Brain microvascular endothelial cell (primary cell): ENCODE data around the gene C2orf66.

Experiments
- DNase-seq: peaks from one replicate; pipeline ENCODE4 v3.0.0-alpha.2; 2020
- H3K27ac ChIP-seq: fragments of 250-450 bp; sonication (Bioruptor Pico); 2 replicates; pipeline ENCODE4 v1.5.1; 2020; ENCODE audit warnings: mild to moderate bottlenecking, moderate library complexity
- H3K27me3 ChIP-seq: fragments of 250-450 bp; sonication (Bioruptor Pico); replicated peaks from 2 replicates; pipeline ENCODE4 v1.5.1; 2020; ENCODE audit warnings: mild to moderate bottlenecking
- H3K36me3 ChIP-seq: fragments of 250-450 bp; sonication (Bioruptor Pico); replicated peaks from 2 replicates; pipeline ENCODE4 v1.5.1; 2020; ENCODE audit warnings: mild to moderate bottlenecking
- H3K4me3 ChIP-seq: 2 replicates; pipeline ENCODE4 v1.5.1; 2011; ENCODE audit warnings: low read depth, mild to moderate bottlenecking, control low read depth, low read length, moderate library complexity
- in situ Hi-C: cut with HindIII; loops from 2 replicates; pipeline ENCODE4 v1.10.0; 2017; ENCODE audit warnings: low sequenced_read_pairs, low pct_ligation_motif_present
- TF ChIP-seq, protein P1 (sequence below): IDR thresholded peaks from 2 replicates; pipeline ENCODE4 v1.5.1; 2011; ENCODE audit warnings: low read depth, mild to moderate bottlenecking, moderate library complexity, low read length, control low read depth, inconsistent platforms; ENCODE audit errors: missing control alignments

C2orf66 gene

GRCh38 chr2:196845371-196845770 is 36.2 kb upstream of the C2orf66 start:
- Histone ChIP-seq H3K27me3 (no peaks in the 10 kb centered on the region), H3K4me3 (no peak overlapping the region), H3K36me3 (peaks cover 3% of the 10 kb centered on the region), H3K27ac (no peak overlapping the region)
- DNase-seq, result no peak
- TF ChIP-seq, protein P1, sequence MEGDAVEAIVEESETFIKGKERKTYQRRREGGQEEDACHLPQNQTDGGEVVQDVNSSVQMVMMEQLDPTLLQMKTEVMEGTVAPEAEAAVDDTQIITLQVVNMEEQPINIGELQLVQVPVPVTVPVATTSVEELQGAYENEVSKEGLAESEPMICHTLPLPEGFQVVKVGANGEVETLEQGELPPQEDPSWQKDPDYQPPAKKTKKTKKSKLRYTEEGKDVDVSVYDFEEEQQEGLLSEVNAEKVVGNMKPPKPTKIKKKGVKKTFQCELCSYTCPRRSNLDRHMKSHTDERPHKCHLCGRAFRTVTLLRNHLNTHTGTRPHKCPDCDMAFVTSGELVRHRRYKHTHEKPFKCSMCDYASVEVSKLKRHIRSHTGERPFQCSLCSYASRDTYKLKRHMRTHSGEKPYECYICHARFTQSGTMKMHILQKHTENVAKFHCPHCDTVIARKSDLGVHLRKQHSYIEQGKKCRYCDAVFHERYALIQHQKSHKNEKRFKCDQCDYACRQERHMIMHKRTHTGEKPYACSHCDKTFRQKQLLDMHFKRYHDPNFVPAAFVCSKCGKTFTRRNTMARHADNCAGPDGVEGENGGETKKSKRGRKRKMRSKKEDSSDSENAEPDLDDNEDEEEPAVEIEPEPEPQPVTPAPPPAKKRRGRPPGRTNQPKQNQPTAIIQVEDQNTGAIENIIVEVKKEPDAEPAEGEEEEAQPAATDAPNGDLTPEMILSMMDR, result no peak
- in situ Hi-C loops, result no loop called here

- Histone ChIP-seq H3K27me3 (no peaks in the 10 kb centered on the region), H3K27ac (no peak overlapping the region), H3K36me3 (no peaks in the 10 kb centered on the region), H3K4me3 (no peak overlapping the region)
- TF ChIP-seq, protein P1, result no peak
- DNase-seq, result no peak
- in situ Hi-C loops, result no loop called here
Measured at GRCh38 chr2:196840171-196840570, 31.0 kb upstream of the C2orf66 start.

DNA sequence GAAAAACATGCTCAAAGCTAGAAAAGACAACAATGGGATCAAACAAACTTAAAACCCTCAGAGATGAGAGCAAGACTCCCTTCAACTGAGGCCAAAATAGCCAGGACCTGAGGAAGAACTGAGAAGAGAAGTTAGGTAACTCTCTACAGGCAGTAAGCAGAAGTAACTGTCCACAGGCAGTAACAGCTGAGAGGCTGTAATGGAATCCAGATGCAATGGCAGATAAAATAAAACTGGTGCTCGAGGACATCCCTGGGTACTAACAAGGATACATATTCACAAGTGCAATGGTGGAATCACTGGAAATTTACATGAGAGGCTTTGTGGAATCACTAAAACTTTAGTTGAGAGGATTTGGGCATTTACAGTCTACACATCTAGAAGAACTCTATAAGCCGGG is 30.4 kb upstream of the C2orf66 start:
- no peaks in the 10 kb centered on the region for H3K36me3 ChIP-seq

DNA sequence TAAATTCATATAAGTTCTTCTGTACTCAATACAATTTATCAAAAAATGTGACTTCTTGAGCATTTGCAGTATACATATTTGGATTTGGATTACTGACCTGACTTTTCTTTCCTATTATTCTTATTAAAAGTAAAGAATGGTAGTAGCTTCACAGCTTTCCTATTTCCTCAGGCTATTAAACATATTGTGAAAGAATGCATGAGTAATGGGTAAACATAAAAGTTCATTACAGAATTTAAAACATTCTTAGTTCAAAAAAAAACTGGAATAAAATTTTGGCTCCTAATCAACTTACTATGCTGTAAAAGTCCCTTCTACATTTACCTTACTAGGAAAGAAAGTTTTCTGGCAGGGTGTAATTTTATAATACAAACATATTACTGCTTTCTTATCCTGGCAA is 27.3 kb upstream of the C2orf66 start:
- Histone ChIP-seq H3K36me3 (no peaks in the 10 kb centered on the region), H3K27ac (no peak overlapping the region), H3K27me3 (no peaks in the 10 kb centered on the region), H3K4me3 (no peak overlapping the region)
- TF ChIP-seq, protein P1, result no peak
- in situ Hi-C loops, result no loop called here
- DNase-seq, result no peak

More for the DNA sequence above, 30.4 kb upstream of the C2orf66 start:
- TF ChIP-seq, protein P1, result no peak
- in situ Hi-C loops, result no loop called here
- no peak overlapping the region for H3K4me3 ChIP-seq
- no peaks in the 10 kb centered on the region for H3K27me3 ChIP-seq
- no peak overlapping the region for H3K27ac ChIP-seq
- no peak for DNase-seq

DNA sequence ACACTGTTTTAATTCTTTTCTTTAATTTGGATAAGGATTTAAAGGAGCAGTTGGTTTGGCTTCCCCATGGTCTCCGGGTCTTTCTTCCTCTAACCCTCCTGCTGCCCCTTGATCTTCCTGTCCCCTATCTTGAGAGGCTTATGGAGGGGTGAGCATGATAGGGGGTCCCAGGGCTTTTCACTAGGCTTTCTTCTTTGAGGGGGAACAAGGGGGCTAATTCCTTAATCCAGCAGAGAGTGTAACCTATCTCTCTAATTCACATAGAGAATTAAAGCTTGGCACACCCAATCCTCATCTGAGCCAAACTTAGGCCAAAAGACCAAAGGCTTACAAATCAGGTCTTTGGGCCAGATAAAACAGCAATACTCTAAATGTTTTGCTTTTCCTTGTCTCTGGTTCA is 21.5 kb upstream of the C2orf66 start:
- TF ChIP-seq, protein P1, result no peak
- no peaks in the 10 kb centered on the region for H3K27me3 ChIP-seq
- H3K36me3 ChIP-seq, result no peaks in the 10 kb centered on the region
- no peak for DNase-seq
- H3K4me3 ChIP-seq, result no peak overlapping the region
- in situ Hi-C loops, result no loop called here
- H3K27ac ChIP-seq, result no peak overlapping the region

GRCh38 chr2:196827356-196827755 is 18.2 kb upstream of the C2orf66 start:
- no peaks in the 10 kb centered on the region for H3K27me3 ChIP-seq
- H3K27ac ChIP-seq, result no peak overlapping the region
- TF ChIP-seq, protein P1, result no peak
- in situ Hi-C loops, result no loop called here
- no peak overlapping the region for H3K4me3 ChIP-seq
- H3K36me3 ChIP-seq, result no peaks in the 10 kb centered on the region
- DNase-seq, result no peak
